GM19372 (cell line): ENCODE data around the gene C15orf61.

Source experiments
- ATAC-seq: cut with Tn5 transposase; IDR thresholded peaks from one replicate; pipeline ENCODE4 v1.9.1; 2021; ENCODE audit warnings: mild to moderate bottlenecking, low read depth, moderate library complexity; ENCODE audit not compliant: unreplicated experiment

C15orf61 gene

DNA sequence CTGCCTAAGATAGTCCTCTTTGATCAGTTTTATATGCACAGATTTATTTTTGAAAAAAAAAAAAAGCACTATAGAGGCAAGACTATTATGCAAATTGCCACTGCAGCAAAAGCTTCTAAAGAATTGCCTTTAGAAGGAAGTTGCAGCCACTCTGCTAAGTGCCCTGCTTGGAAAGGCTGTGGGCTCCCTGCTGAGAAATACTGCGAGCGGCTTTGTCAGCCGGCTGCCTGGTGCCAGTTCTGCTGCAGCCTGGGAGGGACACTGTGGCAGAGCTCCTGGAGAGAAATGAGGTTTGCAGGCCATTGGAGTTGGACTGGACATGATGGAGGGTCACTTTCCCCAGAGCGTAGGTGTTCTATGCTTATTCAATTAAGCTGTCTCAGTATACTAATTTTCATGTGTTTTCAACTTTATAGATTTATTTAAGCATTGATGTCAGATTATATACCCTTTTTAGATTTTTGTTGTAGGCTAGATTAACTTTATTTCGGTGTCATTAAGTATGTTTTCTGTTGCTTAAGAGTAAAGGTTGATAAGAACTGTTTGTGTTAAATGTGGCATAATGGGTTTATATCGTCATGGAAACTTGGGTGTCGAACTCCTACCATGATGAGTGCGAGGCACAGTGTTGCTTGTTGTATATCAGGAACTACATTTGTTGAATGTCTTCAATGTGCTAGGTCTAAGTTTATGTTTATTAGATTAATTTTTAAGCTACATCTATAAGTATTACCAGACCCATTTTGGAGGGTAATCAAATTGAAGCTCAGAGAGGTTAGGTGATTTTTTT is 28.1 kb downstream of the C15orf61 start:
- no peak for ATAC-seq

DNA sequence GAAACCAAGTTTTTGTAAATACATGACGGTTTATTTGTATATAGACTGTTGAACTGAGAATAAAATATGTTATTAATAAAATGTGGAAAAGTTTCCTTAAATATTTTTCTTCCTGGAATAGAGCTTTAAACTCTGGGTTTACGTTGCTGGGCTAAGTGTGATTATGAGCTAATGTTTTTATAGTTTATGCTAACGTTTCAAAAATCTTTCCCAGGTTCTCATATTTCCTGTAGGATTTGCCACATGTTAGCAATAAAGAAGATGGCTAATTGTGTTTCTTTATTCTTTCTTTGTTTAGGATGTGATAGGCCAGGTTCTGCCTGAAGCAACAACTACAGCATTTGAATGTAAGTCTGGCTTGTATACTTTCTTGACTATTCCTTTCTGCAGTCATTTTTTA is 28.8 kb downstream of the C15orf61 start:
- ATAC-seq: no peak

DNA sequence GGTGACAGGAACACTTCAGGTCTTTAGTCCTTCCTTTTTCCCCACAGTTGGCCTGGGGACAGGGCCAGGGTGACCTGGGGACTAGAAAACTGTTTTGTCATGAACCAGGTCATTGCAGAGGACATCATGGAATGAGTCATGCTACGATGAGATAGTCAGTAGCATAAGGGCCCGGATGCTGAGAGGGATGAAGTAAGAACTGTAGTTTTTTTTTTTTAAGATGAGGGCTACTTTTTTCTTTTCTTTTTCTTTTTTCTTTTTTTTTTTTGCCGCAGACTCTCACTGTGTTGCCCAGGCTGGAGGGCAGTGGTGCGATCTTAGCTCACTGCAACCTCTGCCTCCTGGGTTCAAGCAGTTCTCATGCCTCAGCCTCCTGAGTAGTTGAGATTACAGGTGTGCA is 29.6 kb downstream of the C15orf61 start:
- ATAC-seq: no peak

DNA sequence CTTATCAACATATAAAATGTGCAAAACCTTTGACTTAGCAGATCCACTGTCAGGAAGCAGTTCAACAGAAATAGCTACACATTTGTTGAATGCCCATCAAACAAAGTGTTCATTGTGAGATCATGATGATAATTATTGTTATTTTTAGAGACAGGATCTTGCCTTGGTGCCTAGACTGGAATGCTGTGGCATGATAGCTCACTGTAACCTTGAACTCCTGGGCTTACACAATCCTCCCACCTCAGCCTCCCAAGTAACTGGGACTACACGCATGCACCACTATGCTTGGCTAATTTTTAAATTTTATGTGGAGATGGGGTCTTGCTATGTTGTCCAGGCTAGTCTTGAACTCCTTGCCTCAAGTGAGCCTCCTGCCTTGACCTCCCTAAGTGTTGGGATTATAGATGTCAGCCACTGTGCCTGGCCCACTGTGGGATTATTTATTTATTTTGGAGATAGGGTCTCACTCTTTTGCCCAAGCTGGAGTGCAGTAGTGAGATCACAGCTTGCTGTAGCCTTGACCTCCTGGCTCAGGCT is 30.3 kb downstream of the C15orf61 start:
- no peak for ATAC-seq

DNA sequence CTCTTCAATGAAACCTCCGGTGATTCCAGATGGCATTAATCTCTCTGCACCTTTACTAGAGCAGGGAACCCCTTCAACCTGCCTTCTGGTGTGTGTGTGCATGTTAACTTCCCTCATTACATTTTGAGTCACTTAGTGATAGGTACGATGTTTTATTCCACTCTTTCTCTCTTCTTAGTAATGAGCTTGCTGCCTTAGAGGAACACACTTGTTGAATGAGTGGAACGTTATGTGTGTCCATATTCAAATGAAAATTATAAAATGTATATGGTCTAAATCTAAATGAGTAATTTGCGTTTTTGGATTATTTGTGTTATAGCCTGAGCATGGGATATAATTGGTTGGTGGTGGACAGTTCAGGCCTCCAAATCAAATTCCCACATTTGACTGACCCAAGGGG is 33.6 kb downstream of the C15orf61 start:
- no peak for ATAC-seq

DNA sequence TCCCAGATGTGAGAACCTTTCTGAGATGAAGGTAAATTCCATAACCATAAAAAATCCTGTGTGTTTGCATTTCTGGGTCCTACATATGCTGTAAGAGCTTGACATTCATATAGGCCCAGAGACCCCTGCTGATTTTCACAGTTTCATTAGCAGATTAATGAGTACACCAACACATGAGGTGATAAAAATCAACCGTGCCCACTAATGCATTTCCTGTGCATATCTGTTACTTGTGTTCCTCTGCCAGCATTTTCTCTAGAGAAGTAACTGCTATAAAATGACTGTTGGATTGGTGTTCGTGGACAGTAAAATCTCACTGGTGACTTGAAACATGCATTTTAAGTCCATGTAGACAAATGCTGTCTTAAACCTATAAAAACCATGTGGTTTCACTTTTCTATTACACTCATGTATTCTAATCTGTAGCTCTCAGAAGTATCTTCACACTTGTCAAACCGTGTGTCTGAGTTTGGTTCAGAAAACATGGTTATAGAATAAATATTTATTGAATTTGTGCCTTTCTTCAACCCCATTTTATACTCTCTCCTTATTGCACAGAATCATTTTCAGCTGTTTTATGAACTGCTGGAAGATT is 36.1 kb downstream of the C15orf61 start:
- no peak for ATAC-seq

DNA sequence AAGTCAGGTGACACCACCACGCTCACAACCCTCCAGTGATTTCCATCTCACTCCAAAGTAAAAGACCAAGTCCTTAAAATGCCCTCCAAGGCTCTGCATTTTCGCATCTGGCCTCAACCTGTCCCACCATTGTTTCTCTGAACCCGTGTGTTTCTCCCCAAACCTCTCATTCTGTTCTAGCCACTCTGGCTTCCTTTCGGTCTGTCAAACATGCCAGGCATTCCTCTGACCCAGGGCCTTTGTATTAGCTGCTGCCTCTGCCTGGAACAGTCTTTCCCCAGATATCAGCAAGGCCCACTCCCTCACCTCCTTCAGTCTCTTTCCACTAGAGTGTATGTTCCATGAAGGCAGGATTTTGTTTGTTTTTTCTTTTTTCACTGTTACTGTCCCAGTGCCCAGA is 37.6 kb downstream of the C15orf61 start:
- ATAC-seq: no peak

DNA sequence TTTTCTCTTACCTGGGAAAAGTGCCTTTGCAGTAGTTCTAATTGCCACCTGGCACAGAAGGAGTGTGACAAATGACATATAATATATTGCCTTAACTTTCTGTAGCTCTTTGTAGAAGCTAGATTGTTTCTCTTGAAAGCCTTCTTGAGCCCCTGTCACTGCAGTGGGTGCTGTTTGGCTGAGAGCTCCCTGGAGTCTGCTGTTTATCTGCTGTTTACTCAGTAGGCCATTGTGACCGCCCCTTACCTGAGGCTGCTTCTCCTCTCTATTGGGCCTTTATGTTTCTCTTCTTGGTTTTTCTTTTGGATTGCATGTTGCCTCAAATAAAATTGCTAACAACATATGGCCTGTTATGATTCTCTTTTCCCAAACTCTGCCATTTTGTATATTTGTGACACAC is 38.2 kb downstream of the C15orf61 start:
- ATAC-seq: no peak

DNA sequence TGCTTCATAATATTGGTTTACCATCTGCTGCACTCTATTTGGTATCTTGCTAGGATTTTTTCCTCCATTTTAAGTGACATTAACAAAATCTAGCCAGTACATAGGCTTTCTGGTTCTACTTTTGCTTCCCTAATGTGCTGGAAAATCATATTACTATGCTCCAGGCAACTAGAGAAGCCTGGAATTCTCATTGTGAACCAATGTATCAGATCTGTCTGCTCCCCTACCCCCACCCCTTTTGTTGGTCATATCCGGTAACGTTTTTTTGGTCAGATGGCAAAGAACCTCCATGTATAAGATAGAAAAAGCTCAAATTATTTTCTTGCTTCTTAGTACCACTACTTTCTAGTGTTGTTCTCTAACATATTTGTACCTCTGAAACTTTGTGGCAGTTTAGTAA is 38.6 kb downstream of the C15orf61 start:
- ATAC-seq: no peak

DNA sequence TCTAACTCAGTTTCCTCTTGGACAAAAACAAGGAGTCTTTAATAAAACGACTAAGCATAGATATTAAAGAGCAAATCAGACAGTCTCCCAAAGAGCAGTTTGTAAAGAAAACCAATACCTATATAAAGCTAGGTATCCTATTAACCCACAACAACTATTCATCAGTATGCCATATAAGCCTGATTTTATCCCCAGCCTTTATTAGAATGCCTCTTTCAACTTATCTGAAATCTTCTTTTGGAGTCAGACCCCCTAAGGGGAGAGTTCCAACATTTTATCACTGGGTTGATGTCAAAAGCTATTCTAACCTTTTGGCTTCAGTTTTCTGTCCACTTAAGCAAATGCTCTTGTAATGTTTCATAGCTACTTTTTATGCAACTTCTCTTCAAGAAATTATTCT is 39.4 kb downstream of the C15orf61 start:
- no peak for ATAC-seq

DNA sequence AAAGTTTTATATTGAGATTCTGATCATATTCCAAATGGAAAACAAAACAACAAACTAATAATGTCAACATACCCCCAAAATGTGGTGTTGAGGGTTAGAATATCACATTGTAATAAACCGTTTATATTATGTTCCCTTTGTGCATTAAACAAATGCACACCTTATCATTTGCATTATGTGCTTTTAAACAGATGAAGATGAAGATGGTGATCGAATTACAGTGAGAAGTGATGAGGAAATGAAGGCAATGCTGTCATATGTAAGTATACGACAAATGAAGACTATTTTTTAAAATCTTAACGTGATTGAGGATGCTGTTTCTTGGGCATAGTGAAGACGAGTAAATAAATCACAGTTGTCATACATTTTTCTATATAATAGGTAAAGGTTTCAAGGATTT is 42.2 kb downstream of the C15orf61 start:
- no peak for ATAC-seq

DNA sequence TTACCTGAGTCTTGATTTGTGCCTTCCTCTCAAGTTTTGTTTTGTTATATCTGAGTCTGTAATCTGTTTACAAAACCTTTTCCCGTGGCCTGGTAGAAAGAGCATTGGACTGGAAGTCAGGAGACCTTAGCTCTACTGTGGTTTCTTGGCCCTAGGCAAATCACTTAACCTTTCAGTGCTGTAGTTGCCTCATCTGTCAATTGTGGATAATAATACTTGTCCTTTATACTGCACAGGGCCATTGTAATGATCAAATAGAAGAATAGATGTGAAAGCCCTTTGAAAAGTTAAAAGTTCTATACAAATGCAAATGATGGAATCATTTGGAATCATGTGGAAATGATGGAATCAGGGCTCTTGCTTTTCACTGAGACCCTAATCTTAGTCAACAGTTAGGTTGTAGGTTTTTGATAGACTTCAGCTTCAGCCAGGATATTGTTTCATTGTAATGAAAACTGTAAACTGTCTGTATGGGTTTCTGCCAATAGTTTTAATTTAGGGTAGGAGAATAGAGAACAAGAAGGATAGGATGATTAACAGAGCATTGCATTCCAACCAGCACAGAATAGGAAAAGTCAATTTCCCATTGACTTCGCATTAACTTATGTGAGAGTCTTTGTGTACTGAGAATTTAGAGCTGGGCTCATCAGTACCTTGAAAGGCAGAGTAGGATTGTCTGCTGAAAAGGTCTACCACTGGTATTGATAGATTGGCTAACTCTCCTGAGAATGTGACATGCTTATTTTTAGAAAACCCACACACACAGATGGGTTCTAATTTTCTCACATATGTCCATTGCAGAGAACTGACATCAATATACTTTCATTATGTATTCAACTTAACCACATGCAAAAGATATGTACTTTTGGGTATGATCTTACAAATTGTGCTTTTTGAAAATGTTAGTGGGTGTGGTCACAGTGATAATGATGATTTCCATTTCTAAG is 43.4 kb downstream of the C15orf61 start:
- ATAC-seq: peak; percentile 85

DNA sequence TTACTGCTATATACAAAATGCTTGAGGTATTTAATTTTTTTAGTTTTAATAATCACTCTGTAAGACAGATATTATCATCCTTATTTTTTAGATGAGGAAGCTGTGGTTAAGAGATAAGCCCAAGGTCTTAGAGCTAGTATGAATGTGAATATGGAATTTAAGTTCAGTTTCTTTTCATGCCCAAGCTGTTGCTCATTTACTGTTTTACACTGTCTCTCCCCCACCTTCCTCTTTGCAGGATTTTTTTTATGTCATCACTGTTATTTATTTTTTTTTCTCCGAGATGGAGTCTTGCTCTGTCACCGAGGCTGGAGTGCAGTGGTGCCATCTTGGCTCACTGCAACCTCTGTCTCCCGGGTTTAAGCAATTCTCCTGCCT is 44.0 kb downstream of the C15orf61 start:
- peak; percentile 28 for ATAC-seq

DNA sequence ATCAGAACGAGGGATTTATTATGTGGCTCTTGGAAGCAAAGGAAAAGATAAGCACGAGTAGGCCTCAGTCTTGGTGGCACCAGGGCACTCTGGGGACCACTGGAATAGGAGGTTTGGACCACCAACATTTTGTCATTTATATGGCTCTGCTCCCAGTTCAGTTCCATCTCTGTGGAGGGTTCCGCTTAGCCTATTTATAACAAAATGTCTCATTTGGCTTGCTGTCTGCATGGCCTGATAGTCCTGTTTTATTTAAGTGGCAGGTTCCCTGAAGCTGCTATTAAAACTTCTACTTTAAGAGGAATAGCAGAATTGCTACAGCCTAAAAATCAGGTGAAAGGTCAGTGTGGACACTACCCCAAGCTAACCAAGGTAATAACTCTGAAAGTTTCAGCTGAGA is 48.7 kb downstream of the C15orf61 start:
- ATAC-seq: no peak

DNA sequence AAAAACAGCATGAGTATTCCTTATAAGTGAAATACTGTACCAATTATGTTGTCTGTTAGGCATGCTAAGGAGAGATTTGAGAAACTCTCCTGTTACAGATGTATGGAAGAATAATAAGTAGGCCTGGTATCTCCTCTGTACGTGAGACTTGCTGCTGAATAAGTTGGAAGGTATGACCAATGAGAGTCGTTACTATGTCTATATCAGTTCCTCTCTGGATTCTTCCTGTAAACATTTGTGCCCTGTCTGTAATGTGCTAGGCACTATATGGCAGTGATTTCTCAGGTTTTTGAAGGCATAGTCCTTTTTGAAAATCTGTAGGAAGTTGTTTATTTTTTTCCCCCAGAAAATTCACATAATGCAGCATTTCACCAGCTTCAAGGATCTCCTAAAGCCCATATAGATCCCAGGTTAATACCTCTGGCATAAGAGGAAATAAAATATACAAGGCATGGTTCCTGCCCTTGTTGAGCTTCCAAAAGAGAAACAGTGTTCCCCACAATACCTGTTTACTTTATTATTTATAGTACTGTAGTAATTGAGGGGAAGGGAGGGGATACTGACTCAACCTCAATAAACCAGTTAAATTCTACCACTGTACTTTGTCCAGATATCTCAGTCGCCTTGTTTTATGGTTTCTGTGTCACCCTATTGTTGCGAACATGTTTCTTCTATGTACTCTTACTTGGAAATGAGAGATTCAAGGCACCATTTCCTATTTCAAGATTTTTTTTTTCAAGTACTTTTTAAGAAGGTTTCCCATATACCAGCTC is 50.1 kb downstream of the C15orf61 start:
- ATAC-seq: no peak

DNA sequence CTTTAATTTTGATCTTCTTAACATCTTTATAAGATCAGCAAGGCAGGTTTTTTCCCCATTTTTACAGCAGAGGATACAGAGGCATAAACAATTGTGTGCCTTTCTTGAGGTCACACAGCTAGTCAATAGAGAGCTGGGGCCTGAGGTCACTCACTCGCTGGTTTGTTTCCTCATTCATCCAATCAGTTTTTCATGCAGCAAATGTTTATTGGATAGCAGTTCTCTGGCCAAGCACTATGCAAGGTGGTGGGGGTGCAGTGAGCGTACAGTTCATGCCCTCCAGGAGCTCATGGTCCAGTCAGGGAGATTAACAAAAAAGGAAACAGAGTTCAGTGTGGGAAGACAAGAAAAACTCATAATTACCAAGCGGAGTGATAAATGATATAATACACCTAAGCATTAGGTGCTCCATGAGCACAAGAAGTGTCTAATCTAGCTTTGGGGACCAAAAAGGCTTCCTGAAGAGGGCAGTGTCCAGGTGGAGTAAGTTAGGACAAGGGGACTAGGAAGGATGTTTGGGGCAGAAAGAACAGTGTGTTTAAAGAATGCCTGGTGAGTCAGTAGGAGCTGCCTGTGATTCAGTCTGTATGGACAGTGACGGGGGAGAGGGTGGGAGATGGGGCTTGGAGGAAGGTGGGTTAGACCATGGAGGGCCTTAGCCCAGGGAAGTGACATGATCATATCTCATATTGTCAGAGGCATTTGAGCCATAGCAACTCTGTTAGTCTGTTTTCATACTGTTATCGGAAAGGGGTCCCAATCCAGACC is 50.9 kb downstream of the C15orf61 start:
- no peak for ATAC-seq

DNA sequence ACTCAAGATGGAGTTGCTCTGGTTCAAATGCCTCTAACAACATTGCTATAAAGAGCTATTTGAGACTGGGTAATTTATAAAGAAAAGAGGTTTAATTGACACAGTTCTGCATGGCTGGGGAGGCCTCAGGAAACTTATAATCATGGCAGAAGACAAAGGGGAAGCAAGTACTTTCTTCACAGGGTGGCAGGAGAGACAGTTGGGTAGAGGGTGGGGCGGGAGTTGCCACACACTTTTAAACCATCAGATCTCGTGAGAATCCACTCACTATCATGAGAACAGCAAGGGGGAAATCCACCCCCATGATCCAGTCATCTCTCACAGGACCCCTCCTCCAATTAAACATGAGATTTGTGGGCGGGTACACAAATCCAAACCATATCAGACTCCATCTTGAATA is 52.3 kb downstream of the C15orf61 start:
- no peak for ATAC-seq

DNA sequence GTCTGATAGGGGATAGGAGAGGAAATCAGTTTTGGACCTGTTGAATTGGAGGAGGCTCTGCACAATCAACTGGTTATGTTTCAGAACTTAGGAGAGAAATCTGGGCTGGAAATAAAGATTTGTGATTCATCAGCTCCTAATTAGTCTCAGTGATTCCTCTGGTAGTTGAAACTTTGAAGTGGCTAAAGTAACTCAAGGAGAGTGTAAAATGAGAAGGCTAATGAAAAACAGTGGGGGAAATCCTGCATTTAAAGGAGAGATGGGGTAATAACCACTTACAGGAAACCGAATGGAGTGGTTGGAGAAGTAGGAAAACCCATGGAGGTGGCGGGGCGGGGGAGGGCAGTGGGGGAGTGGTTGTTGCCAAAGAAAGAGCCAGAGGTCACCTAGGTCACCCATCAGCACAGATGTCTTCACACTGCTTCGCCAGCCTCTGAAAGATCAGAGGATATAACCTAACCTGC is 54.1 kb downstream of the C15orf61 start:
- no peak for ATAC-seq

DNA sequence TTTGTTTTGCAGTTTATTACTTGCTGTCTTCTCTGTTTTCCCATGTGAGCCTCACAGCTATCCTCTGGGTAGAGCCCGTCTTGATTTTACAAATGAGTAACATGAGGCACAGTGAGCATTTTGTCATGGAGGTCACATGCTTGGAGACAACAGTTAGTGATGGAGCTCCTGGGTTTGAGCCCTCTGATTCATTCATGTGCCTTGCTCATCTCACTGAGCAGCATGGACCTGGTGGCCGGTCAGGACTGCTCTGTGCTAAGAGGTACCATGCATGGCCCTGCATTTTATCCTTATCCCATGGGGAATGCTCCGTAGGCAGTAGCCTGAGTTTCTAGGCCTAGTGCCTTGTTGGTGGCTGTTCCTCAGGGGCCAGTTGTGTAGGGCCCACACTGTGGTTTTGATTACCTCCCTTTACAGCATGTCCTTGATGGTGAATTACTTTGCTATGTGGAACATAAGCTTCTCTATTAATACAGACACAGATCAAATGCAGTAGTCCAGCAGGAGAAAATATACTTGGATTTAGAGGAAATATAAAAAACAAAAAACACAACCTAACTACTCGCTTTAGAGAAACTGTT is 57.2 kb downstream of the C15orf61 start:
- no peak for ATAC-seq
